K562 (cell line): ENCODE data around the gene PLCB1. TPM values are rescaled to one million over a fixed set of nuclear protein-coding genes. Genes with fewer than 3 reads are reported as not detected.

Source experiments
- ATAC-seq: fragments of 200-7000 bp; cut with Tn5 transposase; 3 replicates; pipeline ENCODE4 v1.9.1; 2020; ENCODE audit warnings: moderate library complexity
- BruUV-seq: library from RNA; stranded (reverse); fragments of 400-500 nt; replicated peaks from 2 replicates; lab custom pipeline; 2021; lab: Mats Ljungman, UMichigan
- CTCF ChIA-PET: fragments of 300-600 bp; formaldehyde crosslinking; extraction: SDS; loops from one replicate; lab custom pipeline; 2021; ENCODE audit warnings: low intra/inter-chr PET ratio; lab: Yijun Ruan, JAX
- POLR2A ChIA-PET: fragments of 300-600, 350-650 bp; sonication (Branson Sonifier 250); formaldehyde crosslinking; extraction: SDS; loops from one replicate; lab custom pipeline; 2021; ENCODE audit warnings: antibody characterized with exemption, inconsistent platforms; lab: Yijun Ruan, JAX
- DNase-seq, 4 experiments: peaks; one replicate each; pipeline versions ENCODE4 v3.0.0 to v3.0.0-alpha.2; 2011 to 2018; ENCODE audit warnings: low spot score in 3 of 4, mixed read lengths in 3 of 4; ENCODE audit errors: extremely low read depth in 1 of 4
- FAIRE-seq: peaks from 2 replicates; lab custom pipeline; 2011; peaks lifted over from hg19 to GRCh38; lab: Jason Lieb, UNC
- H2AFZ ChIP-seq: 2 replicates; pipeline ENCODE4 v1.6.0; 2011; ENCODE audit warnings: low read depth, low read length, control low read depth, inconsistent platforms
- H3K27ac ChIP-seq: fragments of 200-600 bp; 3 replicates; pipeline ENCODE4 v1.8.0; 2011; ENCODE audit warnings: low read depth, mild to moderate bottlenecking, control low read depth, inconsistent platforms, low read length, moderate library complexity, mixed read lengths; ENCODE audit errors: extremely low read depth
- H3K27me3 ChIP-seq, 2 experiments: fragments of 300-600 bp in 1 of 2; 2 replicates in 1 of 2; 3 replicates in 1 of 2; pipeline versions ENCODE4 v1.6.0 to v1.8.0; 2011; ENCODE audit warnings: inconsistent platforms in 2 of 2, low read length in 2 of 2, mild to moderate bottlenecking in 1 of 2, mixed read lengths in 1 of 2, moderate library complexity in 1 of 2; ENCODE audit not compliant: control insufficient read depth in 2 of 2, insufficient read depth in 2 of 2
- H3K36me3 ChIP-seq: fragments of 300-600 bp; 3 replicates; pipeline ENCODE4 v1.8.0; 2011; ENCODE audit warnings: mild to moderate bottlenecking, low read length, inconsistent platforms; ENCODE audit not compliant: control insufficient read depth, insufficient read depth
- H3K4me1 ChIP-seq, 2 experiments: fragments of 200-600 bp in 1 of 2; replicated peaks in 1 of 2; 2 replicates in 1 of 2; 3 replicates in 1 of 2; pipeline versions ENCODE4 v1.5.1 to v1.8.0; 2011; ENCODE audit warnings: inconsistent platforms in 2 of 2, low read length in 2 of 2, mild to moderate bottlenecking in 1 of 2, mixed read lengths in 1 of 2, moderate library complexity in 1 of 2; ENCODE audit not compliant: control insufficient read depth in 2 of 2, insufficient read depth in 2 of 2
- H3K4me2 ChIP-seq: 2 replicates; pipeline ENCODE4 v1.6.1; 2011; ENCODE audit warnings: low read length, control low read depth, inconsistent platforms, mixed read lengths; ENCODE audit not compliant: insufficient read depth
- H3K4me3 ChIP-seq: fragments of 200-600 bp; sonication (generic), shearing (Covaris generic); 2 replicates; pipeline ENCODE4 v1.5.1; 2016; ENCODE audit warnings: control low read depth, inconsistent platforms
- H3K79me2 ChIP-seq: fragments of 200-600 bp; 3 replicates; pipeline ENCODE4 v1.8.0; 2011; ENCODE audit warnings: low read length, inconsistent platforms; ENCODE audit not compliant: control insufficient read depth, insufficient read depth
- H3K9ac ChIP-seq, 2 experiments: 2 replicates each; pipeline versions ENCODE4 v1.6.0 to v1.6.1; 2011; ENCODE audit warnings: low read depth in 2 of 2, low read length in 2 of 2, control low read depth in 1 of 2, inconsistent platforms in 1 of 2, mild to moderate bottlenecking in 1 of 2, mixed read lengths in 1 of 2; ENCODE audit not compliant: insufficient read depth in 1 of 2
- H3K9me1 ChIP-seq: one replicate; pipeline ENCODE4 v1.6.0; 2011; ENCODE audit warnings: inconsistent platforms, mild to moderate bottlenecking, low read length, moderate library complexity; ENCODE audit not compliant: control insufficient read depth, insufficient read depth
- H3K9me3 ChIP-seq: replicated peaks from 2 replicates; pipeline ENCODE4 v1.5.1; 2011; ENCODE audit warnings: low read depth, low read length, inconsistent platforms; ENCODE audit not compliant: control insufficient read depth, insufficient read depth
- H4K20me1 ChIP-seq: replicated peaks from 2 replicates; pipeline ENCODE4 v1.6.1; 2011; ENCODE audit warnings: low read length, inconsistent platforms, mixed read lengths; ENCODE audit not compliant: control insufficient read depth, insufficient read depth
- GTF3C2 ChIP-seq: IDR thresholded peaks from 3 replicates; pipeline ENCODE4 v1.6.1; 2011; ENCODE audit warnings: borderline replicate concordance, mild to moderate bottlenecking, moderate library complexity; ENCODE audit not compliant: insufficient read length; ENCODE audit errors: extremely low read depth
- MBD2 ChIP-seq: sonication (generic); IDR thresholded peaks from 2 replicates; pipeline ENCODE4 v1.6.1; 2016; ENCODE audit warnings: low read depth, borderline replicate concordance
- NR0B1 ChIP-seq: fragments of 450-650 bp; IDR thresholded peaks from one replicate; pipeline ENCODE4 v1.6.1; 2018; ENCODE audit warnings: mild to moderate bottlenecking, moderate library complexity; ENCODE audit not compliant: partially characterized antibody
- RBM14 ChIP-seq: fragments of 200-400 bp; formaldehyde crosslinking; IDR thresholded peaks from 2 replicates; pipeline ENCODE4 v1.6.1; 2018; ENCODE audit warnings: low read depth, mild to moderate bottlenecking, low read length, moderate library complexity, borderline replicate concordance; ENCODE audit not compliant: insufficient read depth
- RBM34 ChIP-seq: fragments of 200-400 bp; formaldehyde crosslinking; IDR thresholded peaks from 2 replicates; pipeline ENCODE4 v1.6.1; 2018; ENCODE audit warnings: low read length, borderline replicate concordance; ENCODE audit not compliant: insufficient read depth
- SREBF2 ChIP-seq: sonication (generic); formaldehyde crosslinking; IDR thresholded peaks from 2 replicates; pipeline ENCODE4 v1.4.0; 2020; ENCODE audit warnings: mild to moderate bottlenecking, missing genetic modification reagents
- ZMIZ1 ChIP-seq, 2 experiments: fragments of 150-350 bp in 1 of 2; IDR thresholded peaks; 2 replicates each; pipeline ENCODE4 v1.6.1; 2012 to 2016; ENCODE audit warnings: low read depth in 2 of 2, low read length in 2 of 2, mild to moderate bottlenecking in 1 of 2, moderate library complexity in 1 of 2
- WGBS: fragments of 100-300 bp; shearing (Covaris generic); methylation state at CpG from one replicate; pipeline ENCODE4 v1.1.6; 2016; ENCODE audit warnings: low coverage, mixed read lengths; ENCODE audit not compliant: insufficient coverage; ENCODE audit errors: missing lambda C conversion rate; 5-methylcytosine and 5-hydroxymethylcytosine counted together
- in situ Hi-C: fragments of 300-500 bp; cut with MboI; formaldehyde crosslinking; loops from 4 replicates; pipeline ENCODE4 v1.15.0; 2018; ENCODE audit warnings: inconsistent platforms, mixed read lengths
- intact Hi-C: fragments of 100-400 bp; cut with micrococcal nuclease; formaldehyde crosslinking; loops from 2 replicates; pipeline ENCODE4 v1.14.2; 2022
- polyA plus RNA-seq, 8 experiments: library from polyadenylated mRNA; depleted of rRNA in 4 of 8; stranded (reverse) in 5 of 8; unstranded in 3 of 8; fragments of >200 nt; fragmentation: Nextera tagmentation in 2 of 8; fragmentation: Illumina TruSeq in 1 of 8; extraction: Ambion mirVana in 2 of 8; extraction: Trizol in 1 of 8; gene quantifications; 2 replicates each; pipeline versions ENCODE4 v1.2.1 to v1.2.3, GENCODE V29; 2011 to 2014; ENCODE audit warnings: inconsistent platforms in 1 of 8, missing spikeins in 1 of 8
- total RNA-seq, 7 experiments: library from RNA; depleted of rRNA in 6 of 7; stranded (reverse); fragments of >200 nt in 6 of 7; fragmentation: Illumina TruSeq in 2 of 7; extraction: Trizol in 2 of 7; gene quantifications; 2 replicates each; pipeline versions ENCODE4 v1.2.1 to v1.2.3, GENCODE V29; 2011 to 2021; ENCODE audit warnings: low replicate concordance in 1 of 7

PLCB1 gene
- total and polyA plus RNA-seq, 9 of the 15 experiments (the other 6 are each of a cell fraction or from before 2014, with no cell fraction given): 0.34 to 3.1 (median 1.3) TPM

GRCh38 chr20:8118760-8119159 is 13.3 kb upstream of the PLCB1 start:
- H3K79me2 ChIP-seq: no peaks in the 10 kb centered on the region
- no peaks in the 10 kb centered on the region for H3K9me1 ChIP-seq
- H3K4me3 ChIP-seq: no peak overlapping the region
- H3K9ac ChIP-seq: no peak overlapping the region
- 13% methylated on average over 1 of the region's 1 CpG for WGBS
- H3K9me3 ChIP-seq: no peaks in the 10 kb centered on the region
- H3K4me2 ChIP-seq: no peak overlapping the region
- ChIA-PET POLR2A (no interaction called here), CTCF (no interaction called here)
- H2AFZ ChIP-seq: no peak overlapping the region
- in situ Hi-C loops (no loop called here), intact Hi-C loops (no loop called here)
- H4K20me1 ChIP-seq: no peaks in the 10 kb centered on the region
- no TSS peak for BruUV-seq
- H3K27ac ChIP-seq: no peak overlapping the region
- DNase-seq (no peak), ATAC-seq (no peak), FAIRE-seq (no peak)
- no peak for TF ChIP-seq NR0B1
- no peaks in the 10 kb centered on the region for H3K36me3 ChIP-seq
- 0 out of 5 replicates have a peak, but pooled peaks cover 0 to 5% of the 10 kb centered on the region in 2 experiments for H3K4me1 ChIP-seq
- no peaks in the 10 kb centered on the region for H3K27me3 ChIP-seq

- H3K27me3 ChIP-seq: no peaks in the 10 kb centered on the region
- no peaks in the 10 kb centered on the region for H3K9me3 ChIP-seq
- ChIA-PET CTCF (no interaction called here), POLR2A (no interaction called here)
- no peak for FAIRE-seq
- ATAC-seq: no peak
- no peak overlapping the region for H3K4me2 ChIP-seq
- 0 out of 5 replicates have a peak, but pooled peaks cover 0 to 5% of the 10 kb centered on the region in 2 experiments for H3K4me1 ChIP-seq
- no peak for DNase-seq
- H3K9me1 ChIP-seq: no peaks in the 10 kb centered on the region
- no peak overlapping the region for H3K9ac ChIP-seq
- no peak overlapping the region for H3K4me3 ChIP-seq
- no peak overlapping the region for H3K27ac ChIP-seq
- 58% methylated on average over 1 of the region's 1 CpG for WGBS
- in situ Hi-C loops (no loop called here), intact Hi-C loops (no loop called here)
- BruUV-seq: no TSS peak
- no peaks in the 10 kb centered on the region for H3K36me3 ChIP-seq
- no peak overlapping the region for H2AFZ ChIP-seq
- no peaks in the 10 kb centered on the region for H3K79me2 ChIP-seq
- no peaks in the 10 kb centered on the region for H4K20me1 ChIP-seq
- TF ChIP-seq GTF3C2 (no peak), RBM34 (no peak), SREBF2 (CRISPR knock-in tag) (no peak), MBD2 (no peak), ZMIZ1 (IDR thresholded peaks at IDR 0.05; ENCODE audit: low read depth in 2 of 2, low read length in 2 of 2) (no peak), RBM14 (no peak)
Observed at GRCh38 chr20:8121666-8122065, 10.4 kb upstream of the PLCB1 start.
